GM10266 (cell line): ENCODE results near the gene SQOR.

Source experiments
- DNase-seq: peaks from one replicate; pipeline ENCODE4 v3.0.0; 2012; ENCODE audit errors: extremely low spot score
- CTCF ChIP-seq: IDR thresholded peaks from 2 replicates; pipeline ENCODE4 v1.5.1; 2012; ENCODE audit warnings: mild to moderate bottlenecking, low read depth; ENCODE audit not compliant: control insufficient read depth, insufficient read depth; ENCODE audit errors: missing control alignments

SQOR gene

GRCh38 chr15:45631776-45632175 is 3.1 kb upstream of the SQOR start:
- no peak for TF ChIP-seq CTCF
- no peak for DNase-seq

- DNase-seq: peak; percentile 53
- peak; percentile 68 for TF ChIP-seq CTCF
These were observed 386 bp downstream of the SQOR start for GRCh38 chr15:45635191-45635638.

- no peak for TF ChIP-seq CTCF
- DNase-seq: no peak
These were observed 999 bp downstream of the SQOR start for GRCh38 chr15:45635763-45636292.

GRCh38 chr15:45637141-45637540 is 2.3 kb downstream of the SQOR start:
- TF ChIP-seq CTCF: no peak
- DNase-seq: no peak

GRCh38 chr15:45637552-45638033 is 2.8 kb downstream of the SQOR start:
- DNase-seq: peak; percentile 80
- TF ChIP-seq CTCF: no peak

- no peak for DNase-seq
These were observed 5.8 kb downstream of the SQOR start for GRCh38 chr15:45640616-45641015.

More at GRCh38 chr15:45640616-45641015, 5.8 kb downstream of the SQOR start:
- TF ChIP-seq CTCF: no peak
